ENCODE measurements around the gene RDH13.
"Not testable (repeated sequence)": the region's sequence is repeated elsewhere in the genome, so short reads cannot be mapped to it uniquely, and the experiment has no call there.

The RDH13 gene

DNA sequence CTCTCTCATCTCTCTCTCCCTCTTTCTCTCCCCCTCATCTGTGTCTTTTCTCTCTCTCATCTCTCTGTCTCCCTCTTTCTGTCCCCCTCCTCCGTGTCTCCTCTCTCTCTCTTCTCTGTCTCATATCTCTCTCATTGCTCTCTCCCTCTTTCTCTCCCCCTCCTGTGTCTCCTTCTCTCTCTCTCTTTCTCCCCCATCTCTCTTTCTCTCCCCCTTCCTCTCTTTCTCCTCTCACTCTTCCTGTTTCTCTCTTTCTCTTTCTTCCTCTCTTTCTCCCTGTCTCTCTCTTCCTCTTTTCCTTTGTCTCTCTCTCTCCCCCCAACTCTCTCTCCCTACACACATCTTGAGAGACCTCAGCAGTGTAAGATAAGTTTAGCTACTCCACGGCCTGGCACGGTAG, 4.9 kb upstream of the RDH13 start:
- Histone ChIP-seq H3K36me3 (no peaks in the 10 kb centered on the region), H3K27me3 (peaks cover 63% of the 10 kb centered on the region), H3K4me3 (no peak overlapping the region), H3K4me1 (peaks cover 12% of the 10 kb centered on the region; the same call in 1 of the 2 replicates), H3K27ac (no peak overlapping the region), H4K20me1 (no peaks in the 10 kb centered on the region), H3K4me2 (no peak overlapping the region), H3K9ac (no peak overlapping the region), H3K9me3 (peaks cover 16% of the 10 kb centered on the region)
- no peak for TF ChIP-seq Cebpa-rat (IDR thresholded peaks at IDR 0.05)

DNA sequence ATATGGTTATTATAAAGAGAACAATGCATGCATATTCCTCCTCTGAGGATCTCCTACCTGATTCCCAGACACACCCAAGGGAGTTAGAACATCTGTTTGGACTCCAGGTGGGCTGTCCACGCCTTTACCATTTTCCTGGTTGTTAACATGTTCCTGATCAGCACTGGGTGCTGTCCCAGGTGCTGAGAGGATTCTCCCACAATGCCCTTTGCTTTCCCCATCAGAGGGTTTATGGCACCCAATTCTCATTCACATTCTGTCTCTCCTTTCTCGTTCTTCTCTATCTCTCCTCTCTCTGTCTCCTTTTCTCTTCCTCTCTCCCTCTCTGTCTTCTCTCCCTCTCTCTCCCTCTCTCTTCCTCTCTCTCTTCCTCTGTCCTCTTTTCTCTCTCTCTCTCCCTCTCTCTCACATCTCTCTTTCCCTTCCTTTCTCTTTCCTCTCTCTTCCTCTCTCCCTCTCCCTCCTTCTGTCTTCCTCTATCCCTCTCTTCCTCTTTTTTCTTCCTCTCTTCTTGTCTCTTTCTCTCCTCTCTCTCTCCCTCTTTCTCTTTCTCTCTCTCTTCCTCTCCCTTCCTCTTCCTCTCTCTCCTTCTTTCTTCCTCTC, 3.3 kb upstream of the RDH13 start:
- H3K27ac ChIP-seq, result no peak overlapping the region
- no peak for TF ChIP-seq Cebpa-rat (IDR thresholded peaks at IDR 0.05)
- H3K4me3 ChIP-seq, result no peak overlapping the region
- no peaks in the 10 kb centered on the region for H4K20me1 ChIP-seq
- H3K4me2 ChIP-seq, result no peak overlapping the region
- peaks cover 16% of the 10 kb centered on the region for H3K9me3 ChIP-seq
- H3K9ac ChIP-seq, result no peak overlapping the region
- H3K4me1 ChIP-seq, result peaks cover 21% of the 10 kb centered on the region
- peaks cover 58% of the 10 kb centered on the region for H3K27me3 ChIP-seq
- 0 out of 2 replicates have a peak, but pooled peaks cover under 1% of the 10 kb centered on the region for H3K36me3 ChIP-seq

DNA sequence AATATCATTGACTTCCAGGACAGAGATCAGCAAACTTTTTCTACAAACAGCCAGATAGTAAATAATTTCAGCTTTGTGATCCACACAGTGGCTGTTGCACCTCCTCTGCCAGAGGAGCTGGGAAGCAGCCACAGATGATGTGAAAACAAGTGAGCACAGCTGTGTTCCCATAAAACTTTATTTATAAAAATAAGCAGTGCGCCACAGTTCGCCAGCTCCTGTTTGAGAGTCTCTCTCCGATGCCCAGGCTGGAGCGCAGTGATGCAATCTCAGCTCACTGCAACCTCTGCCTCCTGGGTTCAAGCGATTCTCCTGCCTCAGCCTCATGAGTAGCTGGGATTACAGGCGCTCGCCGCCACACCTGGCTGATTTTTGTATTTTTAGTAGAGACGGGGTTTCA, 2.6 kb upstream of the RDH13 start:
- H3K36me3 ChIP-seq, H3K27ac ChIP-seq, H3K4me2 ChIP-seq, H4K20me1 ChIP-seq, H3K9ac ChIP-seq, H3K4me3 ChIP-seq: not testable (repeated sequence)
- Histone ChIP-seq H3K27me3 (peaks cover 51% of the 10 kb centered on the region), H3K9me3 (peaks cover 16% of the 10 kb centered on the region), H3K4me1 (peaks cover 25% of the 10 kb centered on the region)

DNA sequence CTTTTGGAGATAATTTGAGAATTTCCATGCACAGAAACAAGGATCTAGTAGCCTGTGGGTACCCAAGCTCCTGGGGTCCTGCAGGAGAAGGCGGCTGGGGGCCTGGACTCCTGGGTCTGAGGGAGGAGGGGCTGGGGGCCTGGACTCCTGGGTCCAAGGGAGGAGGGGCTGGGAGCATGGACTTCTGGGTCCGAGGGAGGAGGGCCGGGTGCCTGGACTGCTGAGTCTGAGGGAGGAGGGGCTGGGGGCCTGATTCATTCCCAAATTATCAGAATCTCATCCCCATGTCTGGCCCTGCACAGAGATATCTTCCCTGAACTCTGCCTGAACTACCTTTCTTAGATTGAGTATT, 520 bp upstream of the RDH13 start:
- no peak for TF ChIP-seq Cebpa-rat (IDR thresholded peaks at IDR 0.05)
- H3K9ac ChIP-seq, result no peak overlapping the region
- peaks cover 23% of the 10 kb centered on the region for H3K4me1 ChIP-seq
- H3K36me3 ChIP-seq, result peaks cover 16% of the 10 kb centered on the region
- H3K9me3 ChIP-seq, result no peaks in the 10 kb centered on the region
- peak overlapping the region; percentile 96; the same call in 1 of the 2 replicates for H3K4me3 ChIP-seq
- no peak overlapping the region for H3K27ac ChIP-seq
- H3K27me3 ChIP-seq, result peaks cover 32% of the 10 kb centered on the region
- 0 out of 2 replicates have a peak, but pooled peaks cover 3% of the 10 kb centered on the region for H4K20me1 ChIP-seq
- no peak overlapping the region for H3K4me2 ChIP-seq

DNA sequence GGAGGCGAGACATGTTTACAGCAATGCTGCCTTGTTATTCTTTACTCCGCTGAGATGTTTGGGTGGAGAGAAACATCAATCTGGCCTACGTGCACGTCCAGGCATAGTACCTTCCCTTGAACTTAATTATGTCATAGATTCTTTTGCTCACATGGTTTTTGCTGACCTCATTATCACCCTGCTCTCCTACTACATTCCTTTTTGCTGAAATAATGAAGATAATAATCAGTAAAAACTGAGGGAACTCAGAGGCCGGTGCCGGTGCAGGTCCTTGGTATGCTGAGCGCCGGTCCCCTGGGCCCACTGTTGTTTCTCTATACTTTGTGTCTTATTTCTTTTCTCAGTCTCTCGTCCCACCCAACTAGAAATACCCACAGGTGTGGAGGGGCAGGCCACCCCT, 2.7 kb downstream of the RDH13 start:
- Histone ChIP-seq H3K4me1 (peaks cover 23% of the 10 kb centered on the region), H3K36me3 (peaks cover 48% of the 10 kb centered on the region)
- not testable (repeated sequence) for H3K9ac ChIP-seq, H3K4me2 ChIP-seq, H3K4me3 ChIP-seq, H4K20me1 ChIP-seq, H3K9me3 ChIP-seq, H3K27ac ChIP-seq, H3K27me3 ChIP-seq

DNA sequence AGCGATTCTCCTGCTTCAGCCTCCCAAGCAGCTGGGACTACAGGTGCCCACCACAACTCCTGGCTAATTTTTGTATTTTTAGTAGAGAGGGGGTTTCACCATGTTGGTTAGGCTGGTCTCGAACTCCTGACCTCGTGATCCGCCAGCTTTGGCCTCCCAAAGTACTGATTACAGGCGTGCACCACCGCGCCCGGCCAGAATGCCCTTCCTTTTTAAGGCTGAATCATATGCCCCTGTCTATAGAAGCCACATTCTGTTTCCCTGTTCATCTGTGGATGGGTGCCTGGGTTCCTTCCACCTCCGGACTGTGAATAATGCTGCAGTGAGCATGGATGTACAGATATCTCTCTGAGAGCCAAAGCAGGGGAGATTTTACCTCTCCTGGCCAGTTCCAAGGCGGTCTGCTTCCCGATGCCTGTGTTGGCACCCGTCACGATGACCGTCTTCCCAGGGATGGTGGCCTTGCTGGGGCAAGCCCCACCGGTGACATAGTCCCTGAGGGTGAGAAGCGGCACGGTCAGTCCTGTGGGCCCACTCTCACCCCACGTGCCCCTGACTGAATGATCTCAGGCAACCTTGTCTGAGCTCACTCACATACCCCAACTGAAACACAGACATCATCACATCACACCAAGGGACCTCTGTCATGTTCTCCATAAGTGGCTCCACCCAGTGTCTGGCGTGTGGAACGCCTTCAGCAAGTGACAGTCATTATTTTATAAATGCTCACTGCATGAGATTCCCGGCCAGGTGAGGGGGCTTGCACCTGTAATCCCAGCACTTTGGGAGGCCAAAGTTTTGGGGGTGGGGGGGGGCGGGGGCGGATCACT, 4.0 kb downstream of the RDH13 start:
- no peaks in the 10 kb centered on the region for H3K9me3 ChIP-seq
- H3K4me2 ChIP-seq, result no peak overlapping the region
- H3K27me3 ChIP-seq, result no peaks in the 10 kb centered on the region
- no peak overlapping the region for H3K9ac ChIP-seq
- no peak for TF ChIP-seq Cebpa-rat (IDR thresholded peaks at IDR 0.05)
- peaks cover 5% of the 10 kb centered on the region; the same call in 1 of the 2 replicates for H4K20me1 ChIP-seq
- H3K4me1 ChIP-seq, result peaks cover 23% of the 10 kb centered on the region
- H3K36me3 ChIP-seq, result peaks cover 61% of the 10 kb centered on the region
- no peak overlapping the region for H3K4me3 ChIP-seq
- H3K27ac ChIP-seq, result no peak overlapping the region

DNA sequence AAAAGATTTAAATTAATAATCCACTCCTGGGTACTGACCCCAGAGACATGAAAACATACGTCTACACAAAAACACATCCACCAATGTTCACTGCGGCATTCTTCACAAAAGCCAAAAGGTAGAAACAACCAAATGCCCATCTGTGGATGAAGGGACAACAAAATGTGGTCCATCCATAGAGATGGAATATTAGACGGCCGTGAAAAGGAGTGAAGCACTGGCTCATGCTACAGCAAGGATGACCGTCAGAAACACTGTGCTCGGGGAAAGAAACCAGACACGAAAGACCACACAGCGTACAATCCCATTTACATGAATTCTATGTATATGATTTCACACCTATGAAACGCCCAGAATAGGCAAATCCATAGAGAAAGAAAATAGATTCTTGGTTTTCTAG, 6.1 kb downstream of the RDH13 start:
- H3K9ac ChIP-seq, result no peak overlapping the region
- no peak overlapping the region for H3K4me2 ChIP-seq
- peaks cover 16% of the 10 kb centered on the region for H3K4me1 ChIP-seq
- no peak for TF ChIP-seq Cebpa-rat (IDR thresholded peaks at IDR 0.05)
- no peaks in the 10 kb centered on the region for H3K9me3 ChIP-seq
- peaks cover 83% of the 10 kb centered on the region for H3K36me3 ChIP-seq
- peaks cover 15% of the 10 kb centered on the region; the same call in 1 of the 2 replicates for H4K20me1 ChIP-seq
- H3K4me3 ChIP-seq, result no peak overlapping the region
- H3K27me3 ChIP-seq, result no peaks in the 10 kb centered on the region
- no peak overlapping the region for H3K27ac ChIP-seq

DNA sequence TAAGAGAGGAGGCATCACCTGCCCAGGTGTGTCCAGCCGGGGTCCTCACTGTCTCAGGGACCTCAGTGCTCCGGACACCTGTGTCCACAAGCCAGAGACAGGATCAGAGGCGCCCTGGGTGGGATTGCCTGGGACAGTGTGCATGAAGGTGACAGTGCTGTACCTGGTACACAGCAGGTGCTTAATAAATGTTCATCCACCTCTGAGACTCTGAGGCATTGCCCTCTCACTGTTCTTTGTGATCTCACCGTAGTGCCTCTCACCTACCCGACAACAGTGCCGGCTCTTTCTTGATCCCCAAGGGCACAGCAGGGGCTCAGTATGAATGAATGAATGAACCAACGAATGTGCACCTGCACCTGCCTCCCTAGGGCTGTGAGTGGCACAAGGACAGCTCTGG, 9.2 kb downstream of the RDH13 start:
- no peaks in the 10 kb centered on the region for H3K9me3 ChIP-seq
- H3K27me3 ChIP-seq, result no peaks in the 10 kb centered on the region
- no peaks in the 10 kb centered on the region for H3K4me1 ChIP-seq
- TF ChIP-seq Cebpa-rat (IDR thresholded peaks at IDR 0.05), result no peak
- peaks cover 42% of the 10 kb centered on the region for H4K20me1 ChIP-seq
- no peak overlapping the region for H3K4me3 ChIP-seq
- peaks cover 99% of the 10 kb centered on the region for H3K36me3 ChIP-seq
- no peak overlapping the region for H3K9ac ChIP-seq
- H3K4me2 ChIP-seq, result no peak overlapping the region
- H3K27ac ChIP-seq, result no peak overlapping the region

DNA sequence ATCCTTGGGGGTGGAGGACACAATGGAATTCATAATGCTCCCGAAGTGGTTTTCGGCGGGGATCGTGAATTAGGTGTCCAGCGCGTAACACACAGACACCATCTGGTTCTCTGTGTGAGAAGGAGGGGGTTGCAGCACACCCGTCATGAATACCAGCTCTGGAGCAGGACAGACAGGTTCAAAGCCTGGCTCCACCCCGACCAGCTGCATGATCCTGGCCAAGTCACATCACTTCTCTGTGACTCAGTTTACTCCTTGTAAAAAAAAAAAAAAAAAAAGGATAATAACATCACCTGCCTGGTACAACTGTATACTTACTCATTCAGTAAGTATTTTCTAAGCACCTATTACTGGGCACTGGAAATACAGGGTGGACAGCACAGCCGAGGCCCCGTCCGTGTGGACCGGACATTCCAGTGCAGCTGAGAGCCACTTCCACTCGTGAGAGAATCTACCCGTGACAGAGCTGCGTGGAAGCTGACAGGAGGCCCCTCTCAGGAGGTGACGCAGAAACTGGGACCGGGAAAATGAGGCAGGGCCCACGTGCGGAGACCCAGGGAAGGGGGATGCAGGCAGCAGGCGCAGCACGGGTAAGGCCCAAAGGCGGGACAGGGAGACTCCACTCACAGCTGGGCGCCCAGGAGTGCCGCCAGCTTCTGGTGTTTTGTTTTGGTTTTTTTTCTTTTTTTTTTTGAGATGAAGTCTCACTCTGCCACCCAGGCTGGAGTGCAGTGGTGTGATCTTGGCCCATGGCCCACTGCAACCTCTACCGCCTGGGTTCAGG, 12.0 kb downstream of the RDH13 start:
- peaks cover 99% of the 10 kb centered on the region for H3K36me3 ChIP-seq
- no peak overlapping the region for H3K27ac ChIP-seq
- H3K4me2 ChIP-seq, result no peak overlapping the region
- no peak overlapping the region for H3K9ac ChIP-seq
- H3K4me1 ChIP-seq, result no peaks in the 10 kb centered on the region
- no peak for TF ChIP-seq Cebpa-rat (IDR thresholded peaks at IDR 0.05)
- no peaks in the 10 kb centered on the region for H3K9me3 ChIP-seq
- no peaks in the 10 kb centered on the region for H3K27me3 ChIP-seq
- H3K4me3 ChIP-seq, result no peak overlapping the region
- peaks cover 59% of the 10 kb centered on the region for H4K20me1 ChIP-seq

DNA sequence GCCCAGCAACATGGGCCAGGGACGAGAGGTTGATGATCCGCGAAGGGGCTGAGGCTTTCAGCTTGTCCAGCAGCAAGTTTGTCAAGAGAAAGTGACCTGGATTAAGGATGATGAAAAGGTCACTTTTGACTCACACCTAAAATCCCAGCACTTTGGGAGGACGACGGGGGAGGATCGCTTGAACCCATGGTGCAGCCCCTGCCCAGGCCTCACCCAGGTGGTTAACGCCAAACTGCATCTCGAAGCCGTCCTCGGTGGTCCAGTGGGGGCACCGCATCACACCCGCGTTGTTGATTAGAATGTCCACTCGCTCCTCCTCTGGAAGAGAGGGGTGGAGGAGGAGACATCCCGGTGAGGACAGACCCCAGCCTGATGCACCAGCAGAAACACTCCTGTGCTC, 14.5 kb downstream of the RDH13 start:
- Histone ChIP-seq H3K9ac (no peak overlapping the region), H3K9me3 (no peaks in the 10 kb centered on the region), H3K27ac (no peak overlapping the region), H3K4me2 (no peak overlapping the region), H3K36me3 (peaks cover 99% of the 10 kb centered on the region), H3K4me1 (no peaks in the 10 kb centered on the region; the same call in 1 of the 2 replicates), H4K20me1 (peaks cover 75% of the 10 kb centered on the region), H3K4me3 (no peak overlapping the region), H3K27me3 (no peaks in the 10 kb centered on the region)
- TF ChIP-seq Cebpa-rat (IDR thresholded peaks at IDR 0.05), result no peak
